ENCODE data around the gene MAML3.

Gene MAML3

GRCh38 chr4:140110542-140111215 is 43.3 kb downstream of the MAML3 start:
- DNase-seq (ENCODE audit: low read depth), result no peak
- TF ChIP-seq CTCF (IDR thresholded peaks at IDR 0.05; ENCODE audit: control insufficient read depth, insufficient read depth, low read depth, low read length, missing control alignments), result no peak
- no peak overlapping the region for H3K4me3 ChIP-seq (ENCODE audit: control insufficient read depth, low read depth, low read length)

GRCh38 chr4:140109737-140110136 is 44.2 kb downstream of the MAML3 start:
- DNase-seq (ENCODE audit: low read depth), result no peak
- TF ChIP-seq CTCF (IDR thresholded peaks at IDR 0.05; ENCODE audit: control insufficient read depth, insufficient read depth, low read depth, low read length, missing control alignments), result no peak
- H3K4me3 ChIP-seq (ENCODE audit: control insufficient read depth, low read depth, low read length), result no peak overlapping the region

GRCh38 chr4:140109292-140109691 is 44.7 kb downstream of the MAML3 start:
- H3K4me3 ChIP-seq (ENCODE audit: control insufficient read depth, low read depth, low read length), result no peak overlapping the region
- DNase-seq (ENCODE audit: low read depth), result no peak
- TF ChIP-seq CTCF (IDR thresholded peaks at IDR 0.05; ENCODE audit: control insufficient read depth, insufficient read depth, low read depth, low read length, missing control alignments), result no peak

- no peak for TF ChIP-seq CTCF (IDR thresholded peaks at IDR 0.05; ENCODE audit: control insufficient read depth, insufficient read depth, low read depth, low read length, missing control alignments)
- no peak overlapping the region for H3K4me3 ChIP-seq (ENCODE audit: control insufficient read depth, low read depth, low read length)
- no peak for DNase-seq (ENCODE audit: low read depth)
Measured at GRCh38 chr4:140108713-140109230, 45.2 kb downstream of the MAML3 start.

GRCh38 chr4:140108243-140108642 is 45.7 kb downstream of the MAML3 start:
- no peak overlapping the region for H3K4me3 ChIP-seq (ENCODE audit: control insufficient read depth, low read depth, low read length)
- TF ChIP-seq CTCF (IDR thresholded peaks at IDR 0.05; ENCODE audit: control insufficient read depth, insufficient read depth, low read depth, low read length, missing control alignments), result no peak
- DNase-seq (ENCODE audit: low read depth), result no peak

GRCh38 chr4:140106289-140106844 is 47.6 kb downstream of the MAML3 start:
- TF ChIP-seq CTCF (IDR thresholded peaks at IDR 0.05; ENCODE audit: control insufficient read depth, insufficient read depth, low read depth, low read length, missing control alignments), result no peak
- no peak overlapping the region for H3K4me3 ChIP-seq (ENCODE audit: control insufficient read depth, low read depth, low read length)
- no peak for DNase-seq (ENCODE audit: low read depth)

All from AG09309 (cell line).